ENCODE data around the gene EVC2.

GRCh38 chr4:5543681-5544080, 164.7 kb downstream of the EVC2 start:
- TF ChIP-seq CTCF (optimal IDR thresholded peaks at IDR 0.05 in 1 of 3, IDR thresholded peaks at IDR 0.05 in 1 of 3, conservative IDR thresholded peaks at IDR 0.05 in 1 of 3; ENCODE audit: extremely low read depth in 1 of 3, insufficient read depth in 2 of 3, low read length in 3 of 3) (no peak), EZH2 (IDR thresholded peaks at IDR 0.05; ENCODE audit: low read length) (no peak)
